B cell (primary cell): ENCODE data around the gene MUC5AC.

ENCODE experiments used
- EZH2 ChIP-seq: IDR thresholded peaks from 2 replicates; pipeline ENCODE4 v1.6.1; 2012; ENCODE audit warnings: borderline replicate concordance, low read depth, mild to moderate bottlenecking, moderate library complexity, low read length; ENCODE audit not compliant: insufficient read depth, poor library complexity, severe bottlenecking
- TF ChIP-seq, protein P1 (sequence below): fragments of 200-600 bp; IDR thresholded peaks from one replicate; pipeline ENCODE4 v1.8.0; 2022; ENCODE audit warnings: antibody characterized with exemption, mild to moderate bottlenecking

- TF ChIP-seq, protein P1, sequence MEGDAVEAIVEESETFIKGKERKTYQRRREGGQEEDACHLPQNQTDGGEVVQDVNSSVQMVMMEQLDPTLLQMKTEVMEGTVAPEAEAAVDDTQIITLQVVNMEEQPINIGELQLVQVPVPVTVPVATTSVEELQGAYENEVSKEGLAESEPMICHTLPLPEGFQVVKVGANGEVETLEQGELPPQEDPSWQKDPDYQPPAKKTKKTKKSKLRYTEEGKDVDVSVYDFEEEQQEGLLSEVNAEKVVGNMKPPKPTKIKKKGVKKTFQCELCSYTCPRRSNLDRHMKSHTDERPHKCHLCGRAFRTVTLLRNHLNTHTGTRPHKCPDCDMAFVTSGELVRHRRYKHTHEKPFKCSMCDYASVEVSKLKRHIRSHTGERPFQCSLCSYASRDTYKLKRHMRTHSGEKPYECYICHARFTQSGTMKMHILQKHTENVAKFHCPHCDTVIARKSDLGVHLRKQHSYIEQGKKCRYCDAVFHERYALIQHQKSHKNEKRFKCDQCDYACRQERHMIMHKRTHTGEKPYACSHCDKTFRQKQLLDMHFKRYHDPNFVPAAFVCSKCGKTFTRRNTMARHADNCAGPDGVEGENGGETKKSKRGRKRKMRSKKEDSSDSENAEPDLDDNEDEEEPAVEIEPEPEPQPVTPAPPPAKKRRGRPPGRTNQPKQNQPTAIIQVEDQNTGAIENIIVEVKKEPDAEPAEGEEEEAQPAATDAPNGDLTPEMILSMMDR, result no peak
- TF ChIP-seq EZH2, result no peak
Measured at GRCh38 chr11:1195682-1196515, 38.1 kb downstream of the MUC5AC start.
